Pons (tissue), 1 donor: ENCODE measurements around the gene OBSCN.

Experiments used
- DNase-seq: peaks from one replicate; pipeline ENCODE4 v3.0.0-alpha.2; 2016; ENCODE audit warnings: low spot score

The OBSCN gene

GRCh38 chr1:228344631-228345072, 136.8 kb downstream of the OBSCN start:
- no peak for DNase-seq

GRCh38 chr1:228345201-228345930, 137.5 kb downstream of the OBSCN start:
- DNase-seq: no peak

DNA sequence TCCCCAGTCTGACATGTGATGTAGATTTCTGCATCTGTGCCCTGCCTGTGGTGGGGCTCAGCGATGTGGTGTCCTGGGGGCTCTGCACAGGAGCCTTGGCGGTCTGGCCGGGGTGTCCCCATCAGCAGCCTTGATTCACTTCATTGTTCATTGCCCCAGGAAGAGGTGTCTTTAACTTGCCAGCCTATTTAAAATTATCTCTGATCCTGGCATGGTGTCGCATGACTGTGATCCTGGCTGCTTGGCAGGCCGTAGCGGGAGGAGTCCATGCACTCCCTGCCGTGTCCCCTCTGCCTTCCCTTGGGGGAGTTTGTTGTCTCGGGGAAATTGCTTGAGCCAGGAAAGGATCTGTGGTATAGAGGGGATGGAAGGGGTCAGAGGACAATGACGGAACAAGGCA, 138.9 kb downstream of the OBSCN start:
- no peak for DNase-seq

GRCh38 chr1:228347181-228347580, 139.3 kb downstream of the OBSCN start:
- DNase-seq: no peak

DNA sequence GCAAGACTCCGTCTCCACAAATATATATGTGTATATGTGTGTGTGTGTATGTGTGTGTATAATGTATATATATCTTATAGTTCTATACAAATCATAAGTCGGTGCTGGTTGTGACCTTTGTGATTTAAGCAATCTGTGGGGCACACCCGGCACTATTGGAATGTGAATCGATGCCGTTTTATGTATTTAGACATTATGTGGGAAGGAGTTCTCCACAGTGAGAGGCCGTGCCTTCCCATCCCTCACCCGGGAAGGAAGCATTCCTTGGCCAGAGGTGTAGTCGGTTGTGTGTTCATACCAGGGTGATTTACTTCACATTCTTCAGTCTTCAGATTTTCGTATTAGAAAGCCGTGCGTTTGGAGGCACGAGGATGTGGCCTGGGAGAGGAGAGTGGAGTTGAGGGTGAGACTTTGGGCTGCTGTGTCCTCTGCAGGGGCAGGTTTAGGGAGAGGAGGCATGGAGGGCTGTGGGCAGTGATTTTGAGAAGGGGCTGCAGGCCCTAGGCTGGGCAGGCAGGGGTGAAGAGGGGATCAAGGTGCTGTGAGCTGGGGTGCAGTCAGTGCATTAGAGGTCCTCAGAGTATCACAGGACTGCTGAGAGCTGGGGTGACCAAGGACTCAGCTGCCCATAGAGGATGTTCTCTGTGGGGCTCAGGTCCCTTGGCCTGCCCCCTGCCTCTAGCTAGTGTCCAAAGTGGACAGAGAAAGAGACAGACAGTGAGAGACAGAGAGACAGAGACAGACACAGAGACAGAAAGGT, 141.0 kb downstream of the OBSCN start:
- no peak for DNase-seq

DNA sequence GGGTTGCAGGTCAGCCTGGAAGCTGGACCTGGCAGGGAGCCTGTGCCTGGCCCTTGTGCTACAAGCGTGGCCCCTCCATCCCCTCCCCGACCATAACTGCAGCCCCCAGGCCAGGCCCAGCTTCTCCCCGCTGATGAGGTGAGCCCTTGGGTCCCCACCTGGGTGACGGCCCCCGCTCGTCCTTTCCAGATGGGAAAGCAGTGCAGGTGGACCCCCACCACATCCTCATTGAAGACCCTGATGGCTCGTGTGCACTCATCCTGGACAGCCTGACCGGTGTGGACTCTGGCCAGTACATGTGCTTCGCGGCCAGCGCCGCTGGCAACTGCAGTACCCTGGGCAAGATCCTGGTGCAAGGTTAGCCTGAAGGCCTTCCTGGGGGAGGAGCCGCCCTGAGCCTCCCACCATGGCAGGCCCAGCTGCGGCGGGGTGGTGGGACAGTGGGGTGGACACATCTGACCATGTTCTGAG, 141.9 kb downstream of the OBSCN start:
- no peak for DNase-seq

GRCh38 chr1:228350179-228350742, 142.4 kb downstream of the OBSCN start:
- no peak for DNase-seq

DNA sequence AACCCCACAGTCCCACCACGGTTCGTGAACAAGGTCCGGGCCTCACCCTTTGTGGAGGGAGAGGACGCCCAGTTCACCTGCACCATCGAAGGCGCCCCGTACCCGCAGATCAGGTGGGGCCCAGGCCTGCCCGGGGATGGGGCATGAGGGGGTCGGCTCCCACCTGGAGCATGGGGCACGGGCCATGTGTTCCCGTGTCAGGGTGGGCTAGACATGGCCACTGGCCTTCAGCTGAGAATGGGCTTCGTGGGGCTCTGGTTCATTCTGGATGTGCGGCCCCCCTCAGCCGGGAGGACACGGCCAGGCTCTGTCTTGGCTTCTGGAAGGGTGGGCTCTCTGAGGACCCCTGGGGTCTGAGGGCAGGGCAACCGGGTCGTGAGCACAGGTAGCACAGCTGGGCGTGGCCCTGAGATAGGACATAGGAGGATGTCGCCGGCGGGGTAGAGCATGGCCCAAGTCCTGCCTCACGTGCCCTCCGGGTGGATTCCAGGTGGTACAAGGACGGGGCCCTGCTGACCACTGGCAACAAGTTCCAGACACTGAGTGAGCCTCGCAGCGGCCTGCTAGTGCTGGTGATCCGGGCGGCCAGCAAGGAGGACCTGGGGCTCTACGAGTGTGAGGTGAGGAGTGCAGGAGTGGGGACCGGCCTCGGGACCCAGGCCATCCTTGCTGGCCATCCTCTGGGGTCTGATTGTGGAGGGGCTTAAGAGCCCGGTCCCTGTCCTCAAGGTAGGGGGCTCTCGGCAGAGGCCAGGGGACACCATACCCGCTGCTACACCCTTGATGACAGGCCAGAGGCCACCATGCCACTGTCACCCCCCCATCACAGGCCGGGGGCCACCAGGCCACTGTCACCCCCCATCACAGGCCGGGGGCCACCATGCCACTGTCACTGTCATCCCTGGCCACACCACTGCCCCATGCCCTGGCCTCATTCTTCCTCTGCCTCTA, 143.3 kb downstream of the OBSCN start:
- DNase-seq: no peak

DNA sequence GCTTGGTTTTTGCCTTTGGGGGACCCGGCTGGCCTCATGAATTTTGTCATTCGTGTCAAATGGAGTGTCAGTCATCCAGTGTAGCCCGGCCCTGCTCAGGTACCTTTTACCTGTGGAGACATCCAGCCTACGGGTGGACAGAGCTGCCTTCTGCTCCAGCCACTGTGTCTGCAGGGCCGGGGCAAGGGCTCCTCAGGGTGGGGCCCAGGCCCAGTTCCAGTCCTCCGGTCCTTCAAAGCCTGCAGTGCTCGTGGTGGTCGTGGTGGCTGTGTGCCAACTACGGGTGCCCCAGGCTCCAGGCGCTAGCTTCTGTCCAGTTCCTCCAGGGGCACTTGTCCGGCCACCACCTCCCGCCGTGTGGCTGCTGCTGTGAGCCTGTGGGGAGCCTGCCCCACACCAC, 144.0 kb downstream of the OBSCN start:
- no peak for DNase-seq

GRCh38 chr1:228352677-228353481, 145.0 kb downstream of the OBSCN start:
- DNase-seq: no peak

DNA sequence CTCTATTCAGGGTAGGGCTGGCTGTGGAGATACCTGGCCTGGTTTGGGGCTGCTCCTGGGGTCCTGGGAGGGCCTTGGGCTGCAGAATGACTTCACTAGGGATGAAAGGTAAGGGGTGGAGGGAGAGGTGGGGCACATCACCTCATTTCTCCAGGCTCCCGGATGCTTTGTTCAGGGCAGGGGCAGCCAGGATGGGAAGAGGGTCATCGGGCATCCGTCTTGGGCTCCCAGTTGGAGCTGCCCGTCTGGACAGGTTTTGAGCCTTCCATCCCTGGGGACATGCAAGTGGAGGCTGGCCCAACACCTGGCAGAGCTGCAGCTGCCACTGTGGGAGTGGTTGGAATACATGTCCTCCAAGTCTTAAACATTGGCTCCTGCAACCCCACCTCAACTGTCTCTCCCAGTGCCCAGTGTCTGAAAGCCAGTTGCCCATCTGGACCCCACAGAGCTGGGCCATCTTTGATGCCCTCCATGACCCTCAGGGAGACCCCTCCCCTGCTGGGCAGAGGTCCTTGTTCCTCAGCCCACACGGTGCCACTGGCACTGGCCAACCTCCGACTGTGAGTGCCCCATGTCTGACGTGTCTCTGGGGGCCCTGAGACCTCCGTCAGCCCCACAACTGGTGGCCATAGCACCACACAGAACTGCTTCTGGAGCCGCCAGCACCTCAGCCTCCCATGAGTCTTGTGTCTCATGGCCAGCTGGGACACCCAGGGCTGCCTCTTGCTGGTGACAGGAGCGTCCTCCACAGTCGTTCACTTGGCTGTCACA, 145.9 kb downstream of the OBSCN start:
- no peak for DNase-seq

DNA sequence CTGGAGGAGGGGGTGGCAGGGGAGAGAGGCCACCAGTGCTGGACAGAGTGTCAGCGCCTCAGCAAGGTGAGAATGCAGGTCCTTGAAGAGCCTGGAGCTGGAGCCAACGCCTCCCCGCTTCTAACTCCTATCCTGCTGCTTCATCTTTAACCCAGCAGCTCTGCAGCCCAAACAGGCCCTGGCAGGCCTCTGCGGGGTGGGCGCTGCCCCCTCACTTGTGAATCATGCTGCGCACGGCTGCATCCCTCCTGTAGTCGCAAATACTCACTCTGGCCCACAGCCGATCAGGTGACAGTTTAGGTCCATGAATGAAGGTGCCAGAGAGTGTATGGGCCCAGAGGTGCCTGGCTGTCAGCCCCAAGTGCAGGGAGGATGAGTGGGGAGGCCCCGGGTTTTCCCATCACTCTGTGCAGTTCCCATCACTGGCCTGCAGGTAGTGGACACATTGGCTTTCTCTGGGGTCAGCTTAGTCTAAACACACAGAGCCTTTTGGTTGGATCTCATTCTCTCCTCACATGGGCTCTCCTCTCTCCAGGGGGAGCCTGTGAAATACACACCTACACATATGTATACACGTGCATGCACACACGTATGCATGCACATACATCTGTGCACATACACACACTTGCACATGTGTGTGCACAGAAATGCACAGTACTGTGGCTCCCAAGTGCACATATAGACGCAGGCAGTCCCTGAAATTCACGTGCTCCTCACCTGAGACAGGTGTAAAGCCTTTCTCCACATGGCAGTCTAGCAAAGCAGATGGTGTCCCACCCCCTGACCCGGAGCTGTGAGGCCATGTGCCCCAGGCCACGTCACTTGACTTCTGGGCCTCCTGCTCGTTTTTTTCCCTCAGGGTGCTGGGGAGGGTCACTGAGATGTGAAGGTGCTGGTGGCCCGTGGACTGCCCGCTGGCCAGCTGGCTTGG, 146.8 kb downstream of the OBSCN start:
- no peak for DNase-seq

- DNase-seq: no peak
Measured at GRCh38 chr1:228356897-228357680, 149.2 kb downstream of the OBSCN start.

- no peak for DNase-seq
Measured at GRCh38 chr1:228358039-228358763, 150.4 kb downstream of the OBSCN start.

- no peak for DNase-seq
Measured at GRCh38 chr1:228358764-228359612, 151.1 kb downstream of the OBSCN start.
